GM10266 (cell line): Measurements from ENCODE around the gene GPC5.
"Not testable (repeated sequence)": the region's sequence is repeated elsewhere in the genome, so short reads cannot be mapped to it uniquely, and the experiment has no call there.

Experiments used
- DNase-seq: peaks from one replicate; pipeline ENCODE4 v3.0.0; 2012; ENCODE audit errors: extremely low spot score
- TF ChIP-seq, protein P1 (sequence below): IDR thresholded peaks from 2 replicates; pipeline ENCODE4 v1.5.1; 2012; ENCODE audit warnings: mild to moderate bottlenecking, low read depth; ENCODE audit not compliant: control insufficient read depth, insufficient read depth; ENCODE audit errors: missing control alignments

The GPC5 gene

DNA sequence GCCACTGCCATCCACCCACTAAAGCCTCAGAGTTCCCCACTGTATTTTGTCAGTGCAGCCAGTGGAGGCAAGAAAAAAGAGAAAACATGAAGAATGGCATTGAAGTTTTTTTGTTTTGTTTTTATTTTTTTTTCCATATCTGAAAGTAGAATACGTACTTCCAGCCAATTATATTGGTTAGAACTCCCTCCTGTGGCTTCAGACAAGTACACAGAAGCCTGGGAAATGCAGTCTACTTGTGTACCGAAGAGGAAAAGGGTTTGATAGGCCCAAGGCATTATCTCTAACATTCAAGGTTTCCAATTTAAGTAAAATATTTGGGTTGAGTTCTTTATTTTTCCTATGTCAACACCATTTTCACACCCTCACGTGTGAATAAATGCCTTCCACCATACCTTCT is 1131.9 kb downstream of the GPC5 start:
- DNase-seq = no peak
- TF ChIP-seq, protein P1, sequence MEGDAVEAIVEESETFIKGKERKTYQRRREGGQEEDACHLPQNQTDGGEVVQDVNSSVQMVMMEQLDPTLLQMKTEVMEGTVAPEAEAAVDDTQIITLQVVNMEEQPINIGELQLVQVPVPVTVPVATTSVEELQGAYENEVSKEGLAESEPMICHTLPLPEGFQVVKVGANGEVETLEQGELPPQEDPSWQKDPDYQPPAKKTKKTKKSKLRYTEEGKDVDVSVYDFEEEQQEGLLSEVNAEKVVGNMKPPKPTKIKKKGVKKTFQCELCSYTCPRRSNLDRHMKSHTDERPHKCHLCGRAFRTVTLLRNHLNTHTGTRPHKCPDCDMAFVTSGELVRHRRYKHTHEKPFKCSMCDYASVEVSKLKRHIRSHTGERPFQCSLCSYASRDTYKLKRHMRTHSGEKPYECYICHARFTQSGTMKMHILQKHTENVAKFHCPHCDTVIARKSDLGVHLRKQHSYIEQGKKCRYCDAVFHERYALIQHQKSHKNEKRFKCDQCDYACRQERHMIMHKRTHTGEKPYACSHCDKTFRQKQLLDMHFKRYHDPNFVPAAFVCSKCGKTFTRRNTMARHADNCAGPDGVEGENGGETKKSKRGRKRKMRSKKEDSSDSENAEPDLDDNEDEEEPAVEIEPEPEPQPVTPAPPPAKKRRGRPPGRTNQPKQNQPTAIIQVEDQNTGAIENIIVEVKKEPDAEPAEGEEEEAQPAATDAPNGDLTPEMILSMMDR = no peak

DNA sequence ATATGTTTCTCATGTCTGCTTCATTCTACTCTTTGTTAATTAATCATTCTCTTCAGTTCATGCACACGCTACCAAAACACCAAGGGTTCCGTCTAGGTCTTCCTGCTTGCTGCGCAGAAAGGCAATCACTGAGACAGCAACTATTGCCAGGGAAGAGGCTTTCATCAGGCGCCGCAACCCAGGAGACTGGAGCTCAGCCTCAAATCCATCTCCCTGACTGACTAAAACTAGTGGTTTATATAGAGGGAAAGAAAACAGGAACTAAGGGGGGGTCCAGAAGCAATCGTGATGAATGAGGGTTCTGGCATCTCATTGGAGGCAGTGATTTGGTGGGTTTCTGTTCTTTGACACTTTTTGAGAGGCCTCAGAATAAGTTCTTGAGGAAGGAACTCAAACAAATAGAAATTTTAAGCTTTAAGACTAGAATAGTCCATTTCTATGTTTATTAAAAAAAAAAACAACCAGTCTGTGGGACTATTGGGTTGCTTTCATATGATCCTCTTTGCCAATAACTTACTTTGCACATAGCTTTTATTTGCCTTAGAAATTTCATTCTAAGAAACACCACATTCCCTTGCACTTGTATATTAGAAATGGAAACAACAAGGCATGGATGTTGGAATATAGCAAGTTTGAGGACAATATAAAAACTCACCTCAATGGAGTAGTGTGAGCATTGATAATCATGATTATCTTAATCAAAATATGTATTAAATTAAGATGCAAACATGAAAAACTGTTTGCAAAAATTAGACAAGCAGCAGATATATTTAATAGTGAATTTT is 1137.0 kb downstream of the GPC5 start:
- no peak for DNase-seq
- TF ChIP-seq, protein P1 = no peak

DNA sequence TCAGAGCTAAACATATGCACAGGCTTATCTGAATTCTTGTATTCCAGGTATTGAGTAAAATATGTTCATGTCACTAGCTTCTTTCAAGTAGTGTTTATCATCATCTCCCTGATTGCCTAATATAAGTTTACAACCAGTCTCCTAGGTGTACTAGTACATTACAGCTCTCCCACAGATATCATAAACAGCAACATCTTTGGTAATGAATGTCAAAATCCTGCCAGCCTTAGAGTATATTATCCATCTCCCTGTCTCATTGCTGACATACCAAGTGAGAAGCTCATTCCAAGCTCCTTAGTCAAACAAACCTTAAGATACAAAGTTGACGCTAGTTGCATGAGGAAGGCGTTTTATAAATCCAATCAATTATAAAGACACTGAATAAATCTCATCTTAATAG is 1139.0 kb downstream of the GPC5 start:
- no peak for DNase-seq
- TF ChIP-seq, protein P1 = no peak

DNA sequence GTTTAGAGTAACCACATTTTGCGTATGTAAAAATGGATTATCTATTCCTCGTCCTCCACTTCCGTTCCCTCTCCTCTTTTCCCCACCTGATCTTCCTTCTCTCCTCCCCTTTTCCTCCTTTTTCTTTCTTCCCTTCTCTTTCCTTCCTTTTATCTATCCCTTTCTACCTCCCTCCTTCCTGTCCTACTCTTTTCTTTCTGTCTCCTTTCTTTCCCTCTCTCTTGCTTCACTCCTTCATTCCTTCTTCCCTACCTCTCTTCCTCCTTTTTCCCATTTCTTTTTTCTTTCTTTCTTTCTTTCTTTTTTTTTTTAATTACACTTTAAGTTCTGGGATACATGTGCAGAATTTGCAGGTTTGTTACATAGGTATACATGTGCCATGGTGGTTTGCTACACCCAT is 1139.7 kb downstream of the GPC5 start:
- TF ChIP-seq, protein P1 = no peak
- no peak for DNase-seq

DNA sequence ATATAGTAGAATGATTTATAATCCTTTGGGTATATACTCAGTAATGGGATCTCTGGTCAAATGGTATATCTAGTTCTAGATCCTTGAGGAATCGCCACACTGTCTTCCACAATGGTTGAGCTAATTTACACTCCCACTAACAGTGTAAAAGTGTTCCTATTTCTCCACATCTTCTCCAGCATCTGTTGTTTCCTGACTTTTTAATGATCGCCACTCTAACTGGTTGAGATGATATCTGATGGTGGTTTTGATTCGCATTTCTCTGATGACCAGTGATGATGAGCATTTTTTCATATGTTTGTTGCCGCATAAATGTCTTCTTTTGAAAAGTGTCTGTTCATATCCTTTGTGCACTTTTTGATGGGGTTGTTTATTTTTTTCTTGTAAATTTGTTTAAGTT is 1140.7 kb downstream of the GPC5 start:
- DNase-seq = not testable (repeated sequence)

DNA sequence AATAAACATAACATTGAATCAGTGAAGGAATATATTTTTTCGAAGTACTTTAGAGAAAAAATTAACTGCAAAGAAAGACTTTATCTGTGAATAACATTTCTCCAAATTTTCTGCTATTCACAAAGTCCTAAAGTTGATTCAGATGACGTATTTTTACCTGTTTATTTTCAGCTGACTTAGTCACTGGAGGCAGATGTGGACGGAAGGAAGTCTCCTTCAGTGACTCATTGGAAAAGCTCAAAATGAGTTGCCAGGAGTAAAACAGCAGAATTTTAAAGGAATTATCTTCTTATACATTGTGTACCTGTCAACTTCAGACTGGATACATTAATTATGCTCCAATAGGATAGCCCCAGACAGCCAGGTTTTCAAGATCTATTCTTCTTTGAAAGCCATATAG is 1148.8 kb downstream of the GPC5 start:
- TF ChIP-seq, protein P1 = no peak
- no peak for DNase-seq

DNA sequence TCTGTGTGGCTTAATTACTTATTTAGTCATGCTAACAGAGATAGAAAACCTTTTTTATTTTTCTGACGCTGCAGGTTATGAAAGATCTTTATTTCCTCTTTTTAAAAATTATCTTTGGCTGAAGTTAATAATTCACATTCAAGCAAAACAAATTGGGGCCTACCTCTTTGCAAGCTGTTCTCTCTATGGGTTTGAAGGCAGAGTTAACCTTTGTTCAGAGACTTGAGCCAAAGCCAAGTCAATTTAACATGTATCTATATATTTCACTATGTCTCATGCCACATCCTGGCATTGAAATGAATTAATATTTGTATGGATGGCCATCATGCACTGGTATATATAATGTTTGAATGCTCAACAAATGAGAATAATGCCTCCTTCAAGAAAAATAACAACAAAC is 1150.9 kb downstream of the GPC5 start:
- TF ChIP-seq, protein P1 = no peak
- DNase-seq = no peak
